ENCODE data around the gene RIMS3.

RIMS3 gene

DNA sequence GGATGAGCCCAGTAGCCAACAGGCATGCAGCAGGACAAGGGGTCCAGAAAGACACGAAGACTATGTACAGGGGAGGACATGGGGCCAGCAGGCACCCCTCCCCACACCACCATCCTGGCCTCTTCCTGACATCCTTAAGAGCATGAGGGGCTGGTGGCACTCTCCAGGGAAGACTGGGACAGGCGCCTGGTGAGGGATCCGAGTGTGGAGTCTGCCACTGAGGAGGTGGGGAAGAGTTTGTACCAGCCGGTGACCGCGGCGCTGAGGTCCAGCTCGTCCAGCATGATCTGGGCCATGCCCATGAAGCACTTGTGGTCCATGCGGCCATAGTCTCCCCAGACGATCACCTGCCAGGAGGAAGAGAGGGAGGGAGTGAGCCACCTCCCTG lies 39.1 kb downstream of the RIMS3 start:
- DNase-seq (ENCODE audit: low read depth): no peak
- Histone ChIP-seq H3K9me3 (ENCODE audit: control insufficient read depth, low read length) (peaks cover 10% of the 10 kb centered on the region), H3K27me3 (replicated peaks; ENCODE audit: control insufficient read depth, insufficient read depth, low read length) (peaks cover 55% of the 10 kb centered on the region), H3K4me1 (ENCODE audit: control insufficient read depth, insufficient read depth, low read length) (no peaks in the 10 kb centered on the region), H3K36me3 (ENCODE audit: control insufficient read depth, insufficient read depth, low read length, severe bottlenecking) (no peaks in the 10 kb centered on the region), H3K4me3 (ENCODE audit: low read length) (no peak overlapping the region), H3K9ac (ENCODE audit: low read length) (no peak overlapping the region)

DNA sequence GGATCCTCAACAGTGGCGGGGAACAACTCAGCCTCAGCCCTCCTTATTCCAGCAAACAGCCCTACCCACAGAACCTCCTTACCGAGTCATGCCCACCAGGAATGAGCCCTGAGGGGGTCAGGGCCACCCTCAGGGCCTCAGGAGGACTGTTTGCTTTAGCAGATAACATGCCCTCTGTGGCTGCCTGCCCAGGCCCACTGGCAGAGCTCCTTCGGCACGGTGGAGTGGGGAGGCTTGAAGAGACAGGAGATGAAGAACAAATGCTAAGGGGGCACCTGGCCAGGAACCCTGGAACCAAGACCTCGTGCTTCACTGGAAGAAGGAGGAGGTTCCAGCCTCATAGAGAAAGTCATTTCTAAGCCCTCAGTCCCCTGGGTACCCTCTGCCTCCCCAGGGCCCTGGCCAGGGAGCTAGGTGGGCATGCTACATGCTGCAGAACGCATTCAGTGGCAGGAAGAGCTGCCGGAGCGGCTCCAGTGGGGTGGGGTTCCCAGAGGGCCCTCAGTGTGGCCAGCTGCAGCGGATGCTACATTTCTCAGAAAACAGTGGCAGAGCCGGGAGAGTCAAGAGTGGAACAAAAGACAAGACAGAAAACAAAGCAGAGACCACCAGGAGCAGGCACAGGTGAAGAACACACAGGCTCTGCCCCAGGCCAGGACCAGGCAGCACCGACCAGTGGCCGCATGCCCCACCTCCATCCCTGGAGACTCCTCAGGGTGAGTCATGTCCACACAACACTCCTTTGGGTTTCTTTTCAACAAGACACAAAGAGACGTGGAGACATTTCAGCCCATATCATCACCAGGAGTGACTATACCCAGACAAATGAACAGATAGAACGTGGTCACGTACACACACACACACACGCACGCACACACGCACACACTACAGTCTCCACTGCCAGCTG lies 39.8 kb downstream of the RIMS3 start:
- DNase-seq (ENCODE audit: low read depth): peak; percentile 10

DNA sequence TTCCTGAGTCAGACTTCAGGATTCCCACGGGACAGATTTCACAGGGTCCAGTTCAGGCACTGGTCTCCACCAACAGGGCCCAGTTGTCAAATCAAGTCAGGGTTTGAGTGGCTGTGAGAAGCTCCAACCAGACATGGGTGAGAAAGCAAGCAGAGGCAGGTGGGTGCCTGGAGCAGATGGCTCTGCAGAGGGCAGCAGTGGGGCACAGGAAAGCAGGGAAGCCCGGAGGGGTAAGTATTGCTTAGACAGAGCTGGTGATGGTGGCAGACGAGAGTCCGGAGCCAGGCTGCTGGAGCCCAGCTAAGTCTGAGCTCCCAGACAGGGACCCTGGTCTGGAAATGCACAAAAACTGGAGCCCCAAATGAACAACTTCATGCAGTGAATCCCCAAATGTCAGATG lies 40.4 kb downstream of the RIMS3 start:
- peaks cover 65% of the 10 kb centered on the region for H3K27me3 ChIP-seq (replicated peaks; ENCODE audit: control insufficient read depth, insufficient read depth, low read length)
- H3K9ac ChIP-seq (ENCODE audit: low read length): no peak overlapping the region
- peak; percentile 39 for DNase-seq (ENCODE audit: low read depth)
- peaks cover 23% of the 10 kb centered on the region for H3K9me3 ChIP-seq (ENCODE audit: control insufficient read depth, low read length)
- H3K36me3 ChIP-seq (ENCODE audit: control insufficient read depth, insufficient read depth, low read length, severe bottlenecking): no peaks in the 10 kb centered on the region
- H3K4me3 ChIP-seq (ENCODE audit: low read length): no peak overlapping the region
- H3K4me1 ChIP-seq (ENCODE audit: control insufficient read depth, insufficient read depth, low read length): no peaks in the 10 kb centered on the region

More for the DNA sequence above, 39.8 kb downstream of the RIMS3 start:
- Histone ChIP-seq H3K4me1 (ENCODE audit: control insufficient read depth, insufficient read depth, low read length) (no peaks in the 10 kb centered on the region), H3K9me3 (ENCODE audit: control insufficient read depth, low read length) (peaks cover 17% of the 10 kb centered on the region), H3K36me3 (ENCODE audit: control insufficient read depth, insufficient read depth, low read length, severe bottlenecking) (no peaks in the 10 kb centered on the region), H3K27me3 (replicated peaks; ENCODE audit: control insufficient read depth, insufficient read depth, low read length) (peaks cover 61% of the 10 kb centered on the region), H3K4me3 (ENCODE audit: low read length) (no peak overlapping the region), H3K9ac (ENCODE audit: low read length) (no peak overlapping the region)

DNA sequence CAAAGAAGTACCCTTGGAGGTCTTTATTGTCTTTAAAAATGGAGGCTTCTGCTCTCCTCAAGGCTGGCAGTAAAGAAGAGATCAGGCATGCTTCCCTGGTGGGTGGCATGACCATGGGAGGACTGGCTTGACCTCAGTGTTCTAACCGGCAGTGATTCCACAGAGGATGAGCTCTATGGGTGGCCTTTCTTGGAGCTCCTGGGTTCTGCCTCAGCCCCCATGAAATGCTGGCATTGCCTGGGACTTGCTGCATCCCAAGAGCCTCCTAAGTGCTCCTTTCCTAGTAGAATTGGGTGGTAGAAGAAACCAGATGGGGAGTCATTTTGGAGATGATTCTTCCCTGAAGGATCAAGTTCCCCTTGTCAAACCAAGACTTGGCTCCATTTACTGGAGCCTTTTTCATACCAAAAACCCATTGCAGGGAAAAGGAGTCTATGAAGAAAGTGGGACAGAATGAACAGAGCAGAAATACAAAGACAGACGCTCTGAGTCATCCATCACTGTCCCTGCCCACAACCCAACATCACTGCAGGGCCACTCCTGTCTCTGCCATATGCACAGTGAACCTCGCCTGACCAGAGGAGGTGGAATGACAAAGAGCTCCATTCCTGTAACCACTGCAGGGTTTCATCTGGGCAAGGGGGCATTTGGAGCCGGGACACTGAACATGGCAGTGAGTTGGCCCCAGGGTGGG lies 42.4 kb downstream of the RIMS3 start:
- no peak for DNase-seq (ENCODE audit: low read depth)
- no peak overlapping the region for H3K4me3 ChIP-seq (ENCODE audit: low read length)
- H3K4me1 ChIP-seq (ENCODE audit: control insufficient read depth, insufficient read depth, low read length): no peaks in the 10 kb centered on the region
- H3K9ac ChIP-seq (ENCODE audit: low read length): no peak overlapping the region
- H3K36me3 ChIP-seq (ENCODE audit: control insufficient read depth, insufficient read depth, low read length, severe bottlenecking): no peaks in the 10 kb centered on the region
- H3K27me3 ChIP-seq (replicated peaks; ENCODE audit: control insufficient read depth, insufficient read depth, low read length): peaks cover 57% of the 10 kb centered on the region
- peaks cover 40% of the 10 kb centered on the region for H3K9me3 ChIP-seq (ENCODE audit: control insufficient read depth, low read length)

DNA sequence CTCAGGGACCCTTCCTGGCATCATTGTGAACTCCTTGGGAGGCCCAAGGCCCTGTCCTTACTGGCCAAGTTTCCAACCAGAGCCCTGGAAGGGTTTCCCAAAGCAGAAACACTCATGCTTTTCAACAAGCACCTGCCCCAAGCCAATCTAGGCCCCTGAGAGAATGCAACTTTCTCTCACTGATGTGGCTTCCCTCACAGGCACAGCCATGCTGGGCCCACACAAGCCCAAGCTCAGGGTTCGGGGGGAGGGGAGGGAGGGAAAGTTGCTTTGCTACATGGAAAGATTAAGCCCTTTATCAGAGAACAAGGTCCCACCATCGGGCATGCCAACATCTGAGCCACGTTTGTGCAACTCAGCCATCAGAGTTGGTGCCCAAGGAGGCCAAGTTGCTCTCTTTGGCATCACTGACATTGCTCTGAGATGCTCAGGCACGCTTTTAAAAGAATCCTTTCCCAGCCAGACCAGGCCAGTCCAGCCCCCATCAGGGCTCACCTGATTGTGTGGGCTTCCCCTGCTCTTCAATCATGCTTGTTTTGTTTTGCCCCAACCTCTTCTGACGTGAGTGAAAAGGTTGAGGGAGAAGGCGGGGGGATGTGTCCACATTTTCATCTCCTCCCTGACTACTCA lies 43.5 kb downstream of the RIMS3 start:
- Histone ChIP-seq H3K4me1 (ENCODE audit: control insufficient read depth, insufficient read depth, low read length) (no peaks in the 10 kb centered on the region), H3K36me3 (ENCODE audit: control insufficient read depth, insufficient read depth, low read length, severe bottlenecking) (no peaks in the 10 kb centered on the region), H3K27me3 (replicated peaks; ENCODE audit: control insufficient read depth, insufficient read depth, low read length) (peaks cover 51% of the 10 kb centered on the region), H3K9me3 (ENCODE audit: control insufficient read depth, low read length) (peaks cover 45% of the 10 kb centered on the region), H3K9ac (ENCODE audit: low read length) (no peak overlapping the region), H3K4me3 (ENCODE audit: low read length) (no peak overlapping the region)
- no peak for DNase-seq (ENCODE audit: low read depth)

DNA sequence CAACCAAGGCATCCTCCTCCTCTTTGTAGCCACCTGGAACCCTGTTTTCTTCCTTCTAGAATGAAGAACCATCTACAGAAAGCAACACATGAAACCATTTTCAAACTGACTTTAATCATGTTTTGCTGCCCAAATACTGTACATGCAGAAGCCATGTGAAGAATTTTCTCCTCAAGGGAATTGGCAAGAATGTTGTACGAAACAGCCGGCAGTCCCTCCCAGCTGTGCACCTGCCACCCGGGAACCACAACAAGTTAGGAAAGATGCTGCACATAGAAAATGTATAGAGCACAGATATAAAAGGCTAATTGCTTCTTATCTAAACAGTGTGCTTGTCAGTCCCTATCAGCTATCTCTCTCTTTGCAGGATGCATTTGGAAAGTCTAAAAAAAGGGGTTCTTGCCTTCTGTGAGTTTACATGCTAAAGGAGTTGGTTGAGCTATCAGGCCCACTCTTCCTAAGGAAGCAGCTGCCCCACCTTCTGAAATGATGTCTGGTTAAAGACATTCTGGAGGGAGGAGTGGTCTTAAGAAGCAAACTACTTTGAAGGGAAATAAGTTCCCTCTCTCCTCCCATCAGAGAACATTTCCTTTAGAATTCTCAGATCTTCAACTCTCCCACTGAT lies 44.8 kb downstream of the RIMS3 start:
- Histone ChIP-seq H3K9ac (ENCODE audit: low read length) (no peak overlapping the region), H3K36me3 (ENCODE audit: control insufficient read depth, insufficient read depth, low read length, severe bottlenecking) (no peaks in the 10 kb centered on the region), H3K27me3 (replicated peaks; ENCODE audit: control insufficient read depth, insufficient read depth, low read length) (peaks cover 44% of the 10 kb centered on the region), H3K4me1 (ENCODE audit: control insufficient read depth, insufficient read depth, low read length) (no peaks in the 10 kb centered on the region), H3K9me3 (ENCODE audit: control insufficient read depth, low read length) (peaks cover 48% of the 10 kb centered on the region), H3K4me3 (ENCODE audit: low read length) (no peak overlapping the region)
- DNase-seq (ENCODE audit: low read depth): no peak

DNA sequence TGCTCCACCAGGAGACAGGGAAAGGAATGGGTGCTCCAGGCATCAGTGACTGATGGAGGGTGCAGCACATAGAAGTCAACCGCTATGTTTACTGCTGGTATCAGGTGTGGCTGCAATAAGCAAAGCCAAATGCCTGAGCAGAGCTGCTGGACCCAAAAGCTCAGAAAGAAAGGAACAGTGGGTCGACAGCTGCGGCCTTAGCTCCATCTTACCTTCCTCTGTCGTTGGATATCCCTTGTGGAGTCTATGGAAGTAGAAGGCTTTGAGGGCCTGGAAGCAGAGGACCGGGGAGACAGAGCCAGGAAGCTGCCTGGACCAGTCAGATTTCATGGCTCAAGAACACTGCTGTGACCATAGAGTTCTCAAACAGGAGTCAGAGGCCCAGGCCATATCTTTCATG lies 45.3 kb downstream of the RIMS3 start:
- DNase-seq (ENCODE audit: low read depth): no peak

DNA sequence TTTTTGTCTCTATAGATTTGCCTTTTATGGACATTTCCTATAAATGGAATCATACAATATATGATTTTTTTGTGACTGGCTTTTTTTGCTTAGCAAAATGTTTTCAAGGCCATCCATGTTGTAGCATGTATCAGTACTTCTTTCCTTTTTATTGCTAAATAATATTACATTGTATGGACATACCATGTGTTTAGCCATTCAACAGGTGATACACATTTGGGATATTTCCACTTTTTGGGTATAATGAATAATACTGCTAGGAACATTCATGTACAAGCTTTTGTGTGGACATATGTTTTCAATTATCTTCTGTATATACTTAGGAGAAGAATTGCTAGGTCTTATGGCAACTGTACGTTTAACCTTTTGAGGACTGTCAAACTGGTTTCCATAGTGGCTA lies 47.4 kb downstream of the RIMS3 start:
- peak; percentile 8 for DNase-seq (ENCODE audit: low read depth)
- Histone ChIP-seq H3K36me3 (ENCODE audit: control insufficient read depth, insufficient read depth, low read length, severe bottlenecking) (no peaks in the 10 kb centered on the region), H3K9ac (ENCODE audit: low read length) (no peak overlapping the region), H3K9me3 (ENCODE audit: control insufficient read depth, low read length) (peaks cover 53% of the 10 kb centered on the region), H3K4me3 (ENCODE audit: low read length) (no peak overlapping the region), H3K4me1 (ENCODE audit: control insufficient read depth, insufficient read depth, low read length) (no peaks in the 10 kb centered on the region), H3K27me3 (replicated peaks; ENCODE audit: control insufficient read depth, insufficient read depth, low read length) (peaks cover 26% of the 10 kb centered on the region)

More for the DNA sequence above, 45.3 kb downstream of the RIMS3 start:
- H3K4me3 ChIP-seq (ENCODE audit: low read length): no peak overlapping the region
- H3K9ac ChIP-seq (ENCODE audit: low read length): no peak overlapping the region
- H3K27me3 ChIP-seq (replicated peaks; ENCODE audit: control insufficient read depth, insufficient read depth, low read length): peaks cover 39% of the 10 kb centered on the region
- H3K9me3 ChIP-seq (ENCODE audit: control insufficient read depth, low read length): peaks cover 53% of the 10 kb centered on the region
- no peaks in the 10 kb centered on the region for H3K36me3 ChIP-seq (ENCODE audit: control insufficient read depth, insufficient read depth, low read length, severe bottlenecking)
- H3K4me1 ChIP-seq (ENCODE audit: control insufficient read depth, insufficient read depth, low read length): no peaks in the 10 kb centered on the region

DNA sequence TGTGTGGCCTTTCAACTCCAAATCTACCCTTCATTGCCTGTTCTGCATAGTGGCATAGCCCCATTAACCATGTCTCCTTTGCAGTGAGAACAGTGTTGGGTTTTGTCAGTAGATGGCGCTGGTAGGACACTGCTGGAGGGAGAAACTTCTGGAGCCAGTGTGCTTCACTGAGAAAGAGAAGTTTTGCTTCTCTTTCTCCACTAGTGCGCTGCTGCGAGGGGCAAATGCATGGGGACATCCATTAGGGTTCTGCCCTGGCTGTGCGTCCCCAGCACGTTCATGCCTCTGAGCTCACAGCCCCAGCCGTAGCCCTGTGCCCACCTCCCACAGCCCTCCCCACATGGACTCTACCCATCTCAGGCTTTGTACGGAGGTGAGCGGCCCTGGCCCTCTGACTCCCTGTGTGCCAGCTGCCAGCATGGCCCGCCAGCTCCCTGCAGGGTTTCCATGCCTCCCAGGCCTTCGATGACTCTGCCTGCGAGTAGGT lies 53.1 kb downstream of the RIMS3 start:
- peak; percentile 84 for DNase-seq (ENCODE audit: low read depth)
- no peak overlapping the region for H3K4me3 ChIP-seq (ENCODE audit: low read length)

DNA sequence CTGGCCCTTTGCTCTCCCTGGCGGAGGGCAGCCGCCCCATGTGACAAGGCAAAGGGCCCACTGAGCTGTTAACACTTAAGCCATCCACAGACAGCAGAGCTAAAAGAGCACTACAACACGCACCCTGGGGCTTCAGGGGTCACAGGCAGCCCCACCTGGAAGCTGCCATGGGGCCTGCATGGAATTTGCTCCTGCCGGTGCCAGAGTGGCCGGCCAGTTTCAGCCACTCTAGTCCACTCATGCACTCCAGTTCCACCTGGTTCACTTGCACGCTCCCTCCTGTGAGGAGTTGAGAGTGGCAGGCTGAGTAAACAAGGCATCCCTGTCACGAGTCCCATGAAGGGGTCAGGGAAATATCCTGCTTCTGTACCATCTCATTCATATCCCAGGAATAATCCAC lies 55.3 kb downstream of the RIMS3 start:
- Histone ChIP-seq H3K9me3 (ENCODE audit: control insufficient read depth, low read length) (peaks cover 5% of the 10 kb centered on the region), H3K36me3 (ENCODE audit: control insufficient read depth, insufficient read depth, low read length, severe bottlenecking) (no peaks in the 10 kb centered on the region), H3K4me3 (ENCODE audit: low read length) (no peak overlapping the region), H3K27me3 (replicated peaks; ENCODE audit: control insufficient read depth, insufficient read depth, low read length) (peaks cover 33% of the 10 kb centered on the region), H3K4me1 (ENCODE audit: control insufficient read depth, insufficient read depth, low read length) (no peaks in the 10 kb centered on the region), H3K9ac (ENCODE audit: low read length) (no peak overlapping the region)
- no peak for DNase-seq (ENCODE audit: low read depth)

More for the DNA sequence above, 53.1 kb downstream of the RIMS3 start:
- Histone ChIP-seq H3K4me1 (ENCODE audit: control insufficient read depth, insufficient read depth, low read length) (no peaks in the 10 kb centered on the region), H3K36me3 (ENCODE audit: control insufficient read depth, insufficient read depth, low read length, severe bottlenecking) (no peaks in the 10 kb centered on the region), H3K9me3 (ENCODE audit: control insufficient read depth, low read length) (peaks cover 13% of the 10 kb centered on the region), H3K27me3 (replicated peaks; ENCODE audit: control insufficient read depth, insufficient read depth, low read length) (peaks cover 31% of the 10 kb centered on the region), H3K9ac (ENCODE audit: low read length) (no peak overlapping the region)

DNA sequence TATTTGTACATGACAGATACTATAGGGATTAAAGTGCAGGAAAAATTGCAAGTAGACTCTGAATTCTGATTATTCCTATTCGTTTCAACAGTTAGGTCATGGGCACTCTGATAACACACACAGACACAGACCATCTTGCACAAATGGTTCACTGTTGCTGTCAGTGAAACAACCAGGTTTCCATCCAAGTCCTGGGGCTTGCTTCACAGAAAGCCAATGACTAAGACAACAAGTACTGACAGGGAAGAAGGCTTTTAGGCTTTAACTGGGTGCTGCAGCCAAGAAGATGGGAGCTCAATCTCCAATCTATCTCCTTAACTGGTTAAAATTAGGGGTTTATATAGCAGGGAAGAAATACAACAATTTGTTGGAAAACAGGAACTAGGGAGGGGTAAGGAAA lies 57.6 kb downstream of the RIMS3 start:
- no peak for DNase-seq (ENCODE audit: low read depth)
- H3K9ac ChIP-seq (ENCODE audit: low read length): no peak overlapping the region
- H3K4me1 ChIP-seq (ENCODE audit: control insufficient read depth, insufficient read depth, low read length): no peaks in the 10 kb centered on the region
- H3K9me3 ChIP-seq (ENCODE audit: control insufficient read depth, low read length): peaks cover 5% of the 10 kb centered on the region
- H3K4me3 ChIP-seq (ENCODE audit: low read length): no peak overlapping the region
- H3K36me3 ChIP-seq (ENCODE audit: control insufficient read depth, insufficient read depth, low read length, severe bottlenecking): no peaks in the 10 kb centered on the region
- H3K27me3 ChIP-seq (replicated peaks; ENCODE audit: control insufficient read depth, insufficient read depth, low read length): peaks cover 33% of the 10 kb centered on the region

Data from adipocyte (in vitro differentiated cells).